ENCODE data around the gene THSD4. TPM values are rescaled to one million over a fixed set of nuclear protein-coding genes. Genes with fewer than 3 reads are reported as not detected.

The THSD4 gene
- total and polyA plus RNA-seq, 9 of the 15 experiments (the other 6 are each of a cell fraction or from before 2014, with no cell fraction given): 0.04 TPM; not detected in 5

DNA sequence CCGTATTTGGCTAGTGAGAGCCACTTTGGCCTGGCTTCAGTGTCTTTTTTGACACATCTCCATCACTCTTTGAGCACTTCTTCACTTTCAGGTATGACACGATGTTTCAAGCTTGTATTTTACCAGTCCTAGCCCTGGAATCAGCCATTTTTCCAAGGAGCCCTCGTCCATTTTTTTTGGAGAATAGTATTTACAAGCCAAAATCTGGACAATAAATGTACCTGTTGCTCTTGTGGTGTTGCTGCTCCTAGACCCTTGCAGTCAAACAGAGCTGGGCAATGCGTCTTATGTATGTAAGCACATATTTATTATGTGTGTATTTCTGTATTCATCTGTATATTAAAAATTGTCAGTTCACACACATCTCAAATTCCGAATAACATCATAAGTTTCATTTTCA lies 231.2 kb downstream of the THSD4 start:
- intact Hi-C loops (cut with micrococcal nuclease) (no loop called here), in situ Hi-C loops (cut with MboI) (no loop called here)
- TF ChIP-seq MLX (CRISPR knock-in tag; conservative IDR thresholded peaks at IDR 0.05) (no peak), TRIM24 (IDR thresholded peaks at IDR 0.05) (no peak), GATA2 (CRISPR knock-in tag; IDR thresholded peaks at IDR 0.05) (no peak), NFRKB (IDR thresholded peaks at IDR 0.05; ENCODE audit: low read depth) (no peak)
- TF ChIP-seq, protein P1, sequence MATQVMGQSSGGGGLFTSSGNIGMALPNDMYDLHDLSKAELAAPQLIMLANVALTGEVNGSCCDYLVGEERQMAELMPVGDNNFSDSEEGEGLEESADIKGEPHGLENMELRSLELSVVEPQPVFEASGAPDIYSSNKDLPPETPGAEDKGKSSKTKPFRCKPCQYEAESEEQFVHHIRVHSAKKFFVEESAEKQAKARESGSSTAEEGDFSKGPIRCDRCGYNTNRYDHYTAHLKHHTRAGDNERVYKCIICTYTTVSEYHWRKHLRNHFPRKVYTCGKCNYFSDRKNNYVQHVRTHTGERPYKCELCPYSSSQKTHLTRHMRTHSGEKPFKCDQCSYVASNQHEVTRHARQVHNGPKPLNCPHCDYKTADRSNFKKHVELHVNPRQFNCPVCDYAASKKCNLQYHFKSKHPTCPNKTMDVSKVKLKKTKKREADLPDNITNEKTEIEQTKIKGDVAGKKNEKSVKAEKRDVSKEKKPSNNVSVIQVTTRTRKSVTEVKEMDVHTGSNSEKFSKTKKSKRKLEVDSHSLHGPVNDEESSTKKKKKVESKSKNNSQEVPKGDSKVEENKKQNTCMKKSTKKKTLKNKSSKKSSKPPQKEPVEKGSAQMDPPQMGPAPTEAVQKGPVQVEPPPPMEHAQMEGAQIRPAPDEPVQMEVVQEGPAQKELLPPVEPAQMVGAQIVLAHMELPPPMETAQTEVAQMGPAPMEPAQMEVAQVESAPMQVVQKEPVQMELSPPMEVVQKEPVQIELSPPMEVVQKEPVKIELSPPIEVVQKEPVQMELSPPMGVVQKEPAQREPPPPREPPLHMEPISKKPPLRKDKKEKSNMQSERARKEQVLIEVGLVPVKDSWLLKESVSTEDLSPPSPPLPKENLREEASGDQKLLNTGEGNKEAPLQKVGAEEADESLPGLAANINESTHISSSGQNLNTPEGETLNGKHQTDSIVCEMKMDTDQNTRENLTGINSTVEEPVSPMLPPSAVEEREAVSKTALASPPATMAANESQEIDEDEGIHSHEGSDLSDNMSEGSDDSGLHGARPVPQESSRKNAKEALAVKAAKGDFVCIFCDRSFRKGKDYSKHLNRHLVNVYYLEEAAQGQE (IDR thresholded peaks at IDR 0.05; ENCODE audit: borderline replicate concordance): no peak
- TF ChIP-seq, protein P1 (CRISPR knock-in tag; IDR thresholded peaks at IDR 0.05; ENCODE audit: low read depth): no peak
- TF ChIP-seq, protein P2, sequence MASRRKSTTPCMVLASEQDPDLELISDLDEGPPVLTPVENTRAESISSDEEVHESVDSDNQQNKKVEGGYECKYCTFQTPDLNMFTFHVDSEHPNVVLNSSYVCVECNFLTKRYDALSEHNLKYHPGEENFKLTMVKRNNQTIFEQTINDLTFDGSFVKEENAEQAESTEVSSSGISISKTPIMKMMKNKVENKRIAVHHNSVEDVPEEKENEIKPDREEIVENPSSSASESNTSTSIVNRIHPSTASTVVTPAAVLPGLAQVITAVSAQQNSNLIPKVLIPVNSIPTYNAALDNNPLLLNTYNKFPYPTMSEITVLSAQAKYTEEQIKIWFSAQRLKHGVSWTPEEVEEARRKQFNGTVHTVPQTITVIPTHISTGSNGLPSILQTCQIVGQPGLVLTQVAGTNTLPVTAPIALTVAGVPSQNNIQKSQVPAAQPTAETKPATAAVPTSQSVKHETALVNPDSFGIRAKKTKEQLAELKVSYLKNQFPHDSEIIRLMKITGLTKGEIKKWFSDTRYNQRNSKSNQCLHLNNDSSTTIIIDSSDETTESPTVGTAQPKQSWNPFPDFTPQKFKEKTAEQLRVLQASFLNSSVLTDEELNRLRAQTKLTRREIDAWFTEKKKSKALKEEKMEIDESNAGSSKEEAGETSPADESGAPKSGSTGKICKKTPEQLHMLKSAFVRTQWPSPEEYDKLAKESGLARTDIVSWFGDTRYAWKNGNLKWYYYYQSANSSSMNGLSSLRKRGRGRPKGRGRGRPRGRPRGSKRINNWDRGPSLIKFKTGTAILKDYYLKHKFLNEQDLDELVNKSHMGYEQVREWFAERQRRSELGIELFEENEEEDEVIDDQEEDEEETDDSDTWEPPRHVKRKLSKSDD (conservative IDR thresholded peaks at IDR 0.05; ENCODE audit: low read length): no peak
- ATAC-seq (no peak), FAIRE-seq (no peak), DNase-seq (ENCODE audit: extremely low read depth in 1 of 4, low spot score in 3 of 4) (no peak)
- H3K4me2 ChIP-seq (ENCODE audit: insufficient read depth, low read length): no peak overlapping the region
- H3K9me3 ChIP-seq (replicated peaks; ENCODE audit: control insufficient read depth, insufficient read depth, low read depth, low read length): no peaks in the 10 kb centered on the region
- H3K4me1 ChIP-seq (replicated peaks in 1 of 2; ENCODE audit: control insufficient read depth in 2 of 2, insufficient read depth in 2 of 2, low read length in 2 of 2): no peaks in the 10 kb centered on the region
- H3K79me2 ChIP-seq (ENCODE audit: control insufficient read depth, insufficient read depth, low read length): no peaks in the 10 kb centered on the region
- no peaks in the 10 kb centered on the region for H4K20me1 ChIP-seq (replicated peaks; ENCODE audit: control insufficient read depth, insufficient read depth, low read length)
- H3K36me3 ChIP-seq (ENCODE audit: control insufficient read depth, insufficient read depth, low read length): no peaks in the 10 kb centered on the region
- 1% methylated on average over 4 of the region's 5 CpGs for WGBS (ENCODE audit: insufficient coverage, low coverage, missing lambda C conversion rate)
- no peak overlapping the region for H2AFZ ChIP-seq (ENCODE audit: low read depth, low read length)
- CTCF ChIA-PET (ENCODE audit: low intra/inter-chr PET ratio): no interaction called here
- no TSS peak for BruUV-seq (replicated peaks)
- H3K9ac ChIP-seq (ENCODE audit: insufficient read depth in 1 of 2, low read depth in 2 of 2, low read length in 2 of 2): no peak overlapping the region
- H3K27ac ChIP-seq (ENCODE audit: extremely low read depth, low read depth, low read length): no peak overlapping the region
- POLR2A ChIA-PET: no interaction called here
- no peak overlapping the region for H3K4me3 ChIP-seq
- H3K9me1 ChIP-seq (ENCODE audit: control insufficient read depth, insufficient read depth, low read length): no peaks in the 10 kb centered on the region
- peaks cover 5 to 11% of the 10 kb centered on the region in 2 experiments; a peak in 3 of 5 replicates for H3K27me3 ChIP-seq (ENCODE audit: control insufficient read depth in 2 of 2, insufficient read depth in 2 of 2, low read length in 2 of 2)
